HG03039 (cell line): ENCODE data around the gene IL22.
"Not testable (repeated sequence)": the region's sequence is repeated elsewhere in the genome, so short reads cannot be mapped to it uniquely, and the experiment has no call there.

Experiments
- ATAC-seq: cut with Tn5 transposase; IDR thresholded peaks from one replicate; pipeline ENCODE4 v1.9.1; 2021; ENCODE audit warnings: mild to moderate bottlenecking, moderate library complexity; ENCODE audit not compliant: unreplicated experiment

Gene IL22

GRCh38 chr12:68231691-68232090, 21.7 kb downstream of the IL22 start:
- no peak for ATAC-seq

- no peak for ATAC-seq
These were observed 22.2 kb downstream of the IL22 start for GRCh38 chr12:68231229-68231628.

GRCh38 chr12:68229956-68230355, 23.4 kb downstream of the IL22 start:
- ATAC-seq, result no peak

GRCh38 chr12:68227356-68227755, 26.0 kb downstream of the IL22 start:
- ATAC-seq, result no peak

GRCh38 chr12:68225576-68226476, 27.6 kb downstream of the IL22 start, which contains the start of gene IL26:
IL26 (minus strand) TSS chr12:68225810; CDS start chr12:68225756, 54 bp downstream.
- ATAC-seq, result no peak

GRCh38 chr12:68224613-68225285, 28.7 kb downstream of the IL22 start:
- no peak for ATAC-seq

- ATAC-seq, result peak; percentile 89
These were observed 30.2 kb downstream of the IL22 start for GRCh38 chr12:68223067-68223747.

- ATAC-seq, result no peak
These were observed 31.1 kb downstream of the IL22 start for GRCh38 chr12:68222326-68222725.

GRCh38 chr12:68221497-68221896, 31.9 kb downstream of the IL22 start:
- ATAC-seq, result no peak

- ATAC-seq, result no peak
These were observed 42.5 kb downstream of the IL22 start for GRCh38 chr12:68210875-68211274.

GRCh38 chr12:68209048-68209728, 44.2 kb downstream of the IL22 start:
- ATAC-seq, result not testable (repeated sequence)

- ATAC-seq, result no peak
These were observed 46.1 kb downstream of the IL22 start for GRCh38 chr12:68207276-68207675.

- ATAC-seq, result no peak
These were observed 47.0 kb downstream of the IL22 start for GRCh38 chr12:68206446-68206845.

GRCh38 chr12:68203460-68203875, 49.9 kb downstream of the IL22 start:
- ATAC-seq, result no peak

GRCh38 chr12:68200854-68201253, 52.5 kb downstream of the IL22 start:
- no peak for ATAC-seq

- ATAC-seq, result no peak
These were observed 54.3 kb downstream of the IL22 start for GRCh38 chr12:68199127-68199526.

GRCh38 chr12:68198507-68199086, 54.8 kb downstream of the IL22 start:
- no peak for ATAC-seq
